Astrocyte (in vitro differentiated cells and primary cell): ENCODE measurements around the gene KRTAP9-4.

Experiments used
- EZH2 ChIP-seq: IDR thresholded peaks from 2 replicates; pipeline ENCODE4 v1.6.1; 2012; ENCODE audit warnings: mild to moderate bottlenecking, low read length, inconsistent platforms; ENCODE audit not compliant: insufficient read depth
- TF ChIP-seq, protein P1 (sequence below): IDR thresholded peaks from 2 replicates; pipeline ENCODE4 v1.5.1; 2011; ENCODE audit warnings: low read depth, mild to moderate bottlenecking, inconsistent platforms, low read length, moderate library complexity; ENCODE audit not compliant: insufficient read depth

DNA sequence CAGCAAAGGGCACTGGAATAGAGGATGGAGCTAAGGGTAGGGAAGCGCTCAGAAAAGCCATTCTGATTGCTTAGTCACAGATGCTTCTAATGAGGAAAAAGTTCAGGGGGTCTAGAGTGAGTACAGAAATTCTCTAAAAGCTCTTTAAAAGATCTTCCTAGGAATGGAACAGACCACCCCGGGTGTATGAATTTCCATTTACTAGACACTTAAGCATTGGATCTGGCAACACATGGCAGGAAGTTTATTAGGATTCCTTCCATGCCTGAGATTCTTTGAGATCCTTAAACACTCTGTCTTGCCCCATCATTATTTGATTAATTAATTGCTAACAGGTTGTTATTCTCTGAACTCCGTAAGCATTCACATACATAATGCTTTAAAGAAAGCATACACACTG, 34.6 kb downstream of the KRTAP9-4 start:
- TF ChIP-seq EZH2, result no peak
- TF ChIP-seq, protein P1, sequence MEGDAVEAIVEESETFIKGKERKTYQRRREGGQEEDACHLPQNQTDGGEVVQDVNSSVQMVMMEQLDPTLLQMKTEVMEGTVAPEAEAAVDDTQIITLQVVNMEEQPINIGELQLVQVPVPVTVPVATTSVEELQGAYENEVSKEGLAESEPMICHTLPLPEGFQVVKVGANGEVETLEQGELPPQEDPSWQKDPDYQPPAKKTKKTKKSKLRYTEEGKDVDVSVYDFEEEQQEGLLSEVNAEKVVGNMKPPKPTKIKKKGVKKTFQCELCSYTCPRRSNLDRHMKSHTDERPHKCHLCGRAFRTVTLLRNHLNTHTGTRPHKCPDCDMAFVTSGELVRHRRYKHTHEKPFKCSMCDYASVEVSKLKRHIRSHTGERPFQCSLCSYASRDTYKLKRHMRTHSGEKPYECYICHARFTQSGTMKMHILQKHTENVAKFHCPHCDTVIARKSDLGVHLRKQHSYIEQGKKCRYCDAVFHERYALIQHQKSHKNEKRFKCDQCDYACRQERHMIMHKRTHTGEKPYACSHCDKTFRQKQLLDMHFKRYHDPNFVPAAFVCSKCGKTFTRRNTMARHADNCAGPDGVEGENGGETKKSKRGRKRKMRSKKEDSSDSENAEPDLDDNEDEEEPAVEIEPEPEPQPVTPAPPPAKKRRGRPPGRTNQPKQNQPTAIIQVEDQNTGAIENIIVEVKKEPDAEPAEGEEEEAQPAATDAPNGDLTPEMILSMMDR, result no peak
